Natural killer cell (primary cell): ENCODE data around the gene C2CD2. TPM values are rescaled to one million over a fixed set of nuclear protein-coding genes. Genes with fewer than 3 reads are reported as not detected.

Experiments used
- ATAC-seq, 3 donors: fragments of 150-1000 bp in 2 of 3; fragments of 200-7000 bp in 1 of 3; cut with Tn5 transposase; 1 replicate in 1 of 3; 2 replicates in 2 of 3; pipeline ENCODE4 v1.10.0; 2021; ENCODE audit warnings: mild to moderate bottlenecking in 2 of 3, moderate library complexity in 2 of 3
- DNase-seq, 2 donors: peaks; one replicate each; pipeline versions ENCODE4 v3.0.0 to v3.0.0-alpha.2; 2013 to 2021; ENCODE audit warnings: mixed read lengths in 1 of 2
- H3K27ac ChIP-seq: one replicate; pipeline ENCODE4 v1.5.1; 2013; ENCODE audit warnings: mild to moderate bottlenecking, low read length
- H3K27me3 ChIP-seq: one replicate; pipeline ENCODE4 v1.6.1; 2013; ENCODE audit warnings: low read length; ENCODE audit not compliant: control insufficient read depth, insufficient read depth
- H3K36me3 ChIP-seq: one replicate; pipeline ENCODE4 v1.6.1; 2013; ENCODE audit warnings: low read length; ENCODE audit not compliant: control insufficient read depth, insufficient read depth
- H3K4me1 ChIP-seq: one replicate; pipeline ENCODE4 v1.6.1; 2013; ENCODE audit warnings: low read length; ENCODE audit not compliant: control insufficient read depth, insufficient read depth
- H3K4me3 ChIP-seq: one replicate; pipeline ENCODE4 v1.5.1; 2013; ENCODE audit warnings: low read length
- H3K9me3 ChIP-seq: one replicate; pipeline ENCODE4 v1.6.1; 2013; ENCODE audit warnings: low read length; ENCODE audit not compliant: control insufficient read depth, insufficient read depth
- H3K27ac Mint-ChIP-seq, 2 donors: one replicate each; pipeline ENCODE4 v1.8.0; 2022; ENCODE audit warnings: mild to moderate bottlenecking in 2 of 2, mixed read lengths in 2 of 2, moderate library complexity in 1 of 2
- H3K27me3 Mint-ChIP-seq, 2 donors: one replicate each; pipeline ENCODE4 v1.8.0; 2022; ENCODE audit warnings: low read depth in 2 of 2, mixed read lengths in 2 of 2
- H3K36me3 Mint-ChIP-seq: one replicate; pipeline ENCODE4 v1.8.0; 2022; ENCODE audit warnings: mixed read lengths
- H3K4me1 Mint-ChIP-seq, 2 donors: one replicate each; pipeline ENCODE4 v1.8.0; 2022; ENCODE audit warnings: mixed read lengths in 2 of 2
- H3K4me3 Mint-ChIP-seq: one replicate; pipeline ENCODE4 v1.8.0; 2022; ENCODE audit warnings: mild to moderate bottlenecking, moderate library complexity, mixed read lengths
- H3K9me3 Mint-ChIP-seq, 2 donors: one replicate each; pipeline ENCODE4 v1.8.0; 2022; ENCODE audit warnings: mixed read lengths in 2 of 2
- WGBS: methylation state at CpG from one replicate; pipeline ENCODE4 v1.1.7; 2013; ENCODE audit warnings: missing lambda C conversion rate; ENCODE audit not compliant: insufficient coverage; 5-methylcytosine and 5-hydroxymethylcytosine counted together
- intact Hi-C: fragments of 100-400 bp; cut with micrococcal nuclease; formaldehyde crosslinking; loops from one replicate; pipeline ENCODE4 v1.14.2; 2022
- total RNA-seq, 4 donors: library from RNA; stranded (reverse); fragments of 120-200 nt in 1 of 4; gene quantifications; one replicate each; pipeline versions ENCODE4 v1.2.3 to v1.2.4, GENCODE V29; 2013 to 2022
- TF ChIP-seq, protein P1 (sequence below): fragments of 200-600 bp; IDR thresholded peaks from one replicate; pipeline ENCODE4 v1.8.0; 2022; ENCODE audit warnings: antibody characterized with exemption

C2CD2 gene
- total RNA-seq, 3 donors from 2014 or later (not counting 1 experiment from before 2014, with no cell fraction given), result 2.1 to 10.1 (median 8.9) TPM

- DNase-seq, result no peak
- WGBS, result 61% methylated on average over 6 of the region's 7 CpGs
- Histone ChIP-seq H3K36me3 (peaks cover 12% of the 10 kb centered on the region), H3K4me3 (no peak overlapping the region), H3K27ac (no peak overlapping the region), H3K27me3 (no peaks in the 10 kb centered on the region), H3K4me1 (peaks cover 21% of the 10 kb centered on the region), H3K9me3 (no peaks in the 10 kb centered on the region)
- intact Hi-C loops, result no loop called here
- H3K27me3 Mint-ChIP-seq, result no peaks in the 10 kb centered on the region
- no peaks in the 10 kb centered on the region for H3K36me3 Mint-ChIP-seq
- H3K9me3 Mint-ChIP-seq, result no peaks in the 10 kb centered on the region
- H3K4me3 Mint-ChIP-seq, result no peak overlapping the region
- H3K27ac Mint-ChIP-seq, result no peak overlapping the region
- ATAC-seq, result no peak
- TF ChIP-seq, protein P1, sequence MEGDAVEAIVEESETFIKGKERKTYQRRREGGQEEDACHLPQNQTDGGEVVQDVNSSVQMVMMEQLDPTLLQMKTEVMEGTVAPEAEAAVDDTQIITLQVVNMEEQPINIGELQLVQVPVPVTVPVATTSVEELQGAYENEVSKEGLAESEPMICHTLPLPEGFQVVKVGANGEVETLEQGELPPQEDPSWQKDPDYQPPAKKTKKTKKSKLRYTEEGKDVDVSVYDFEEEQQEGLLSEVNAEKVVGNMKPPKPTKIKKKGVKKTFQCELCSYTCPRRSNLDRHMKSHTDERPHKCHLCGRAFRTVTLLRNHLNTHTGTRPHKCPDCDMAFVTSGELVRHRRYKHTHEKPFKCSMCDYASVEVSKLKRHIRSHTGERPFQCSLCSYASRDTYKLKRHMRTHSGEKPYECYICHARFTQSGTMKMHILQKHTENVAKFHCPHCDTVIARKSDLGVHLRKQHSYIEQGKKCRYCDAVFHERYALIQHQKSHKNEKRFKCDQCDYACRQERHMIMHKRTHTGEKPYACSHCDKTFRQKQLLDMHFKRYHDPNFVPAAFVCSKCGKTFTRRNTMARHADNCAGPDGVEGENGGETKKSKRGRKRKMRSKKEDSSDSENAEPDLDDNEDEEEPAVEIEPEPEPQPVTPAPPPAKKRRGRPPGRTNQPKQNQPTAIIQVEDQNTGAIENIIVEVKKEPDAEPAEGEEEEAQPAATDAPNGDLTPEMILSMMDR, result no peak
- H3K4me1 Mint-ChIP-seq, result peaks cover 12 to 29% of the 10 kb centered on the region in 2 donors
These were observed 32.8 kb downstream of the C2CD2 start for GRCh38 chr21:41921021-41921420.

DNA sequence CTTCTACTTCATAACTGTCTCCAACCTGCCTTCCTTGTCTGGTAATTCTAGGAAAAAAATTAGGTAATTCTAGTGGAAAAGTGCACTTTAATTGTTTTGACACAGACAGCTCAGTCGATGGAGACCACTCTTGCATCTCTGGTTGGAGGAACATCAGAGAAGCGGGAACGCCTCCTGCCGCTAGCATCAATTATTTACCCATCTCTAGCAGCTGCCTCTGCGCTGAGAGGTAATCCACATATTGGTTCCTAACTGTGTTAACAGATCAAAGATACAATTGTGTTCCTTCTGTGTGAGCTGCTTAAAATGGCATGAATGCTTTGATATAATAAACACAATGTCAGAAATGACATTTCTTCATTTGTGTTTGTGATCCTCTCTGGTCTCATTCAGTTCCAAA is 33.3 kb downstream of the C2CD2 start:
- Mint-ChIP-seq H3K36me3 (no peaks in the 10 kb centered on the region), H3K4me1 (peaks cover 7 to 23% of the 10 kb centered on the region in 2 donors), H3K27ac (no peak overlapping the region), H3K27me3 (no peaks in the 10 kb centered on the region), H3K9me3 (no peaks in the 10 kb centered on the region), H3K4me3 (no peak overlapping the region)
- Histone ChIP-seq H3K27ac (no peak overlapping the region), H3K27me3 (no peaks in the 10 kb centered on the region), H3K4me3 (no peak overlapping the region), H3K4me1 (peaks cover 16% of the 10 kb centered on the region), H3K9me3 (no peaks in the 10 kb centered on the region), H3K36me3 (peaks cover 16% of the 10 kb centered on the region)
- DNase-seq, result no peak
- TF ChIP-seq, protein P1, result no peak
- WGBS, result 92% methylated on average over 5 of the region's 5 CpGs
- intact Hi-C loops, result no loop called here
- no peak for ATAC-seq

GRCh38 chr21:41919666-41920398 is 34.0 kb downstream of the C2CD2 start:
- Histone ChIP-seq H3K4me3 (no peak overlapping the region), H3K36me3 (peaks cover 16% of the 10 kb centered on the region), H3K27ac (no peak overlapping the region), H3K27me3 (no peaks in the 10 kb centered on the region), H3K4me1 (peaks cover 10% of the 10 kb centered on the region), H3K9me3 (no peaks in the 10 kb centered on the region)
- intact Hi-C loops, result no loop called here
- no peak for ATAC-seq
- WGBS, result 96% methylated on average over 15 of the region's 15 CpGs
- Mint-ChIP-seq H3K36me3 (no peaks in the 10 kb centered on the region), H3K4me3 (no peak overlapping the region), H3K27ac (no peak overlapping the region), H3K9me3 (no peaks in the 10 kb centered on the region), H3K27me3 (no peaks in the 10 kb centered on the region), H3K4me1 (peaks cover 6 to 17% of the 10 kb centered on the region in 2 donors)
- TF ChIP-seq, protein P1, result no peak
- no peak for DNase-seq
